Kidney epithelial cell (primary cell): Measurements from ENCODE around the gene TGIF2. TPM values are rescaled to one million over a fixed set of nuclear protein-coding genes. Genes with fewer than 3 reads are reported as not detected.

Source experiments
- DNase-seq: peaks from one replicate; pipeline ENCODE4 v3.0.0-alpha.2; 2010; ENCODE audit warnings: low read depth
- H3K27me3 ChIP-seq: 2 replicates; pipeline ENCODE4 v1.6.0; 2011; ENCODE audit warnings: low read length; ENCODE audit not compliant: control insufficient read depth, insufficient read depth
- H3K36me3 ChIP-seq: 2 replicates; pipeline ENCODE4 v1.5.1; 2011; ENCODE audit warnings: low read length; ENCODE audit not compliant: control insufficient read depth, insufficient read depth
- H3K4me3 ChIP-seq: 2 replicates; pipeline ENCODE4 v1.5.1; 2011; ENCODE audit warnings: low read depth, mild to moderate bottlenecking, control low read depth, low read length
- total RNA-seq: library from RNA; depleted of rRNA; stranded (reverse); fragments of >200 nt; gene quantifications from 2 replicates; pipeline ENCODE4 v1.2.3, GENCODE V29; 2015
- TF ChIP-seq, protein P1 (sequence below): IDR thresholded peaks from 2 replicates; pipeline ENCODE4 v1.5.1; 2011; ENCODE audit warnings: mild to moderate bottlenecking, moderate library complexity, low read length, control low read depth, inconsistent platforms; ENCODE audit not compliant: insufficient read depth, poor library complexity, severe bottlenecking

TGIF2 gene
- total RNA-seq, result 21.2 and 22.0 TPM in 2 replicates

DNA sequence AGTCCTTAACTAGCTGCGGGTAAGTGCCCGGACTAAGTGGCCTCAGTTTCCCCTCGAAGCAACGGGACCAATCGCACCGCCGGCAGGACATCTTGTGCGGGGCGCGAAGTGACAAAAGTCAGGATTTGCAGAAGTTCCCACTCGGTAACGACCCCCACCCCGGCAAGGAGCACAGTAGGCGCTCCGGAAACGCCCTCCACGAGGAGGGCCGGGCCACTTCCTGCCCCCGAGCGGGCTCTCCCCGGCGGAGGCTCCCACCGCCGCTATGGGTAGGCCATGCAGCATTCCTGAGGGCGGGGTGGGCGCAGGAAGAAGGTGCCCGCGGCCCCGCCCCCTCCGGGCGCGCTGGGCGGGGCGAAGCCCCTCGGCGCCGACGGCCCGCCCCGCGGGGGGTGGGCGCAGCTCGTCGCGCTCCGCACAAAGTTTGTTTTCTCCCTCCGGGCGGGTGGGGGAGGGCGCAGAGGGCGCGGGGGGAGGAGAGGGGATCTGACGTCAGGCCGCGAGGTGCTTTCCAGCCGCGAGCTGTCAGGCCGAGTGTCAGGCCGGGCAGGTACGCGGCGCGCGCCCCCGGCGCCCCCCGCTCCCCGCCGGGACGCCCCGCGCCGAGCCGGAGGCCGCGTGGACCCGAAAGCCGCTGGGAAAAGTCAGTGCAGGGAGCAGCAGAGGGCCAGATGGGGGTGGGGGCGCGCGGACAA lies at the start of gene TGIF2:
TGIF2 (plus strand) TSS at position 495 of the 695 bp plus-strand sequence. CDS start 5,178 bp downstream, outside the sequence.
- no peaks in the 10 kb centered on the region for H3K27me3 ChIP-seq
- DNase-seq, result no peak
- peak within 1 kb of the TSS; percentile 81 for H3K4me3 ChIP-seq
- TF ChIP-seq, protein P1, sequence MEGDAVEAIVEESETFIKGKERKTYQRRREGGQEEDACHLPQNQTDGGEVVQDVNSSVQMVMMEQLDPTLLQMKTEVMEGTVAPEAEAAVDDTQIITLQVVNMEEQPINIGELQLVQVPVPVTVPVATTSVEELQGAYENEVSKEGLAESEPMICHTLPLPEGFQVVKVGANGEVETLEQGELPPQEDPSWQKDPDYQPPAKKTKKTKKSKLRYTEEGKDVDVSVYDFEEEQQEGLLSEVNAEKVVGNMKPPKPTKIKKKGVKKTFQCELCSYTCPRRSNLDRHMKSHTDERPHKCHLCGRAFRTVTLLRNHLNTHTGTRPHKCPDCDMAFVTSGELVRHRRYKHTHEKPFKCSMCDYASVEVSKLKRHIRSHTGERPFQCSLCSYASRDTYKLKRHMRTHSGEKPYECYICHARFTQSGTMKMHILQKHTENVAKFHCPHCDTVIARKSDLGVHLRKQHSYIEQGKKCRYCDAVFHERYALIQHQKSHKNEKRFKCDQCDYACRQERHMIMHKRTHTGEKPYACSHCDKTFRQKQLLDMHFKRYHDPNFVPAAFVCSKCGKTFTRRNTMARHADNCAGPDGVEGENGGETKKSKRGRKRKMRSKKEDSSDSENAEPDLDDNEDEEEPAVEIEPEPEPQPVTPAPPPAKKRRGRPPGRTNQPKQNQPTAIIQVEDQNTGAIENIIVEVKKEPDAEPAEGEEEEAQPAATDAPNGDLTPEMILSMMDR, result no peak
- H3K36me3 ChIP-seq, result no peaks in the 10 kb centered on the region

DNA sequence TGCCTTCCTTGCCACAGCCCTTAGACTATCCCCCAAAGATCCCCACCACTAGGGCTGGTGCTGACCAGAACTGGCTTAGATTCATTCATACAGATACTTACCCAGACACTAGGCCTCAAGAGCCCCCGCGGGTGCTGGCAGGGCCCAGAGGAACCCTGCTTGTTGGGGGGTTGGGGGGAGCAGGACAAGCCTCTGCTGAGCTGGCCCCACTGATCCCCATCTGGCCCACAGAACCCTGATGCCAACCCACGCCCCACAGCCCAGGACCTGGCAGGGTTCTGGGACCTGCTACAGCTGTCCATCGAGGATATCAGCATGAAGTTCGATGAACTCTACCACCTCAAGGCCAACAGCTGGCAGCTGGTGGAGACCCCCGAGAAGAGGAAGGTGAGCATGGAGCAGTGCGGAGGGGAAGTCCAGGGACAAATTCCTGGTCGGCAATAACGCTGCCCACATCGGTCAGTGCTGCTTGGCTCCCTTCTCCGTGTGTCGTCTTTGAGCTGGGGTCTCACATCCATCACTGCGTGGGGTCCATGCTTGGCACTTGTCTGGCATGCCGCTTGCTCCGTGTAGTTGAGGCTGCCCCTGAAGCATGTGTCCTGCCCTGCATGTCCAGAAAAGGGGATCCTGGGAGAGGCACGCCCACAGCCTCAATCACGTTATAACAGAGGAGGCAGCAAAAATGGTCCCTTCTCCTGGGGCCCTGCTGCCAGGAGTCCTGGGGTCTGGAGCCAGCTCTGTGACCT lies 47.6 kb upstream of the TGIF2 start:
- Histone ChIP-seq H3K4me3 (no peak overlapping the region), H3K36me3 (peaks cover 1% of the 10 kb centered on the region), H3K27me3 (no peaks in the 10 kb centered on the region)
- TF ChIP-seq, protein P1, result no peak
- DNase-seq, result no peak

DNA sequence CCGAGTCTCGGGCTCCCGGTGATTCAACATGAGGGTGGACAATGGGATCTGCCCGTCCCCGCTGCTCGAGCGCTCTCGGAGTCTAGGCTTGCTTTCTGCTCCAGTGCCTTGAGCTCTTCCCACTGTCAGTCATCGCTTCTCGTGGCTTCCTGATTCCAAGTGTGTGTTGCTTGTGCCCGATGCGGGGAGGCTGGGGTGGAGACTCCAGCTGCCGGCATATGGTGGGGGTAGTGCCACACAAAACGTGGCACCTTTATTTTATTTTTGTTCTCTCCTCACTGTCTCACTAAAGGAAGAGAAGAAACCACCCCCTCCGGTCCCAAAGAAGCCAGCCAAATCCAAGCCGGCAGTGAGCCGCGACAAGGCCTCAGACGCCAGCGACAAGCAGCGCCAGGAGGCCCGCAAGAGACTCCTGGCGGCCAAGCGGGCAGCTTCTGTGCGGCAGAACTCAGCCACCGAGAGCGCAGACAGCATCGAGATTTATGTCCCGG lies 46.8 kb upstream of the TGIF2 start:
- TF ChIP-seq, protein P1, result no peak
- H3K36me3 ChIP-seq, result peaks cover 1% of the 10 kb centered on the region
- DNase-seq, result no peak
- no peaks in the 10 kb centered on the region for H3K27me3 ChIP-seq
- no peak overlapping the region for H3K4me3 ChIP-seq

DNA sequence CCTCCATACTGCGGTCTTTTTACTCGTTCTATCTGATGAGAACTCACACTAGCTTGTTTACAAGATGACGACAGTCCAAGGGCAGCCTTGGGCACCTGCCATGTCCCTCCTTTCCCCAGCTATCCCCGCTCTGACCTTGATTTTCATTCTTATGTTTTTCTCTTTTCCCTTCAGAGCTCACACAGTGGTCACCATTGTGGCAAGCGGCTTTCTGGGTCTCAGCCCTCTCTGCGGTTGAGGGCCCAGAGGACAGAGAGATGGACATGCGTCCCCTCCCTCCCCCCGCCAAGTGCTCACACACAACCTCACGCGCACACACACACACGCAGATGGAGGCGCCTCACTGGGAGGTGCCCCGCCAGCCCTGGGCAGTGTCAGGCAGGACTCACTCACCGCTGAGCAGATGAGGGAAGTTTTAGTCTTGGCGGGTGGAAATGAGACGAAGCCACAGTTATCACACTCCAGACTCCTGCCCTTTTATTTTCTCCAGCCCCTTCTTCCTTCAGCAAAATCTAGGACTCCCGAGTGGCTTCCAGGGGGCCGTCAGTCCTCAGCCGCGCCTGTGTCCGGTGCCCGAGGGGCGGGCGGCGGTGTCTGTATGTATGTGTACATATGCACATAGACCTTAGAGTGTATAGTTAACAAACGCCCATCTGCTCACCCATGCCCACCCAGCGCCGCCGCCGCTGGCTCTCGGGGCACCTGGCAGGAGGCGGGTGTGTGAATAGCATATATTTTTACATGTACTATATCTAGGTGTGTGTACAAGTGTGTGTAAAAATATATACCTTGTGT lies 45.9 kb upstream of the TGIF2 start:
- H3K4me3 ChIP-seq, result no peak overlapping the region
- TF ChIP-seq, protein P1, result no peak
- peaks cover 1% of the 10 kb centered on the region for H3K36me3 ChIP-seq
- no peaks in the 10 kb centered on the region for H3K27me3 ChIP-seq
- no peak for DNase-seq

DNA sequence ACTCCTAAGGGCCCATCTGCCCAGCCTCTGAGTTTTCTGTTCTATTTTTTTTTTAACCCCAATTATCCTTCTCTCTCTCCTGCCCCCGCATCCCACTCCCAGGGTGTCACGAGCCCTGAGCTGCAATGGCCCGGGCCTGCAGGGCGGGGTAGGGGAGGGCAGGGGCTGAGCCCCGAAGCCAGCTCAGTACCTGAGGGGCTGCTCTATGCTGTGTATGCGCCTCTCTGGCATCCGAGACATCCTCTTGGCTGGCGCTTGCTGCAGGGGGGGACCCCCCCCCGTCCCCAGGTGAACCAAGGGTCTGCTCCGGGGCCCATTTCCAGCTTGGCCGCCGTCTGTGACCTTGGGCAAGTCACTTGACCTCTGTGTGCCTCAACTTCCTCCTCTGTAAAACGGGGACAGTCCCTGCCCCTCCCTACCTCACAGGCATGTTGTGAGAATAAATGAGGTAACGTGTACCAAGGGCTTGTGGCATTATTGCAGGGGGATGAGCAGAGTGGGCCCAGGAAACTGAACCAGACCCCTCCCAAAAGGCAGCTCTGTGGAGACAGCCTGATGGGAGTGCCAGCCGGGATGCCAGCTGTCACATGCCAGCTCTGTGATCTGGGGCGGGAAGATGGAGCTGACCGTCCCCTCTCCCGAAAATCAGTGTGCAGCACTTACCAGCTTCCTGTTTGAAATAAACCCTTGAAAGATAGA lies 45.1 kb upstream of the TGIF2 start:
- TF ChIP-seq, protein P1, result no peak
- Histone ChIP-seq H3K36me3 (peaks cover 1% of the 10 kb centered on the region), H3K27me3 (no peaks in the 10 kb centered on the region), H3K4me3 (no peak overlapping the region)
- DNase-seq, result no peak
